HuH-7.5 (cell line): Measurements from ENCODE around the gene ITGAL.
"Not testable (repeated sequence)": the region's sequence is repeated elsewhere in the genome, so short reads cannot be mapped to it uniquely, and the experiment has no call there.

Source experiments
- DNase-seq: peaks from one replicate; pipeline ENCODE4 v3.0.0; 2011; ENCODE audit warnings: low spot score

ITGAL gene

DNA sequence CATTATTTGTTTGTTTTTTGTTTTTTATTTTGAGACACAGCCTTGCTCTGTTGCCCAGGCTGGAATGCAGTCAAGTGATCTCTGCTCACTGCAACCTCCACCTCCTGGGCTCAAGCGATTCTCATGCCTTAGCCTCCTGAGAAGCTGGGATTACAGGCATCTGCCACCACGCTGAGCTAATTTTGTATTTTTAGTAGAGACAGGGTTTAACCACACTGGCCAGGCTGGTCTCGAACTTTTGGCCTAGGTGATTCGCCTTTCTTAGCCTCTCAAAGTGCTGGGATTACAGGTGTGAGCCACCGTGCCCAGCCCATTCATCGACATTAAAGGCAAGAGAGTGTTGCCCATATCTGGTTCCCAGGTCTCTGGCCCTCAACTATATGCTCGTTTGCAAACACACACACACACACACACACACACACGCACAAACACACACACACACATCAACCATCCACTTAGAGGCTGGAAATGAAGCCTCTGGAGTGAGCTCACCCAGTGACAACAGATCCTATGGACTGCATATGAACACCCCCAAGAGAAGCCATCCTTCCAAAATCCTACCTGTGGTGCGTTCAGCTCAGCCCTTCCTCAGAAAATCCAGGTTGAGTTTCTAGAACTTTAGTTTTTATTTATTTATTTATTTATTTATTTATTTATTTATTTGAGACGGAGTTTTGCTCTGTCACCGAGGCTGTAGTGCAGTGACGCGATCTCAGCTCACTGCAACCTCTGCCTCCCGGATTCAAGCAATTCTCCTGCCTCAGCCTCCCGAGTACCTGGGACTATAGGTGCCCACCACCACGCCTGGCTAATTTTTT lies 14.6 kb upstream of the ITGAL start:
- DNase-seq: no peak

DNA sequence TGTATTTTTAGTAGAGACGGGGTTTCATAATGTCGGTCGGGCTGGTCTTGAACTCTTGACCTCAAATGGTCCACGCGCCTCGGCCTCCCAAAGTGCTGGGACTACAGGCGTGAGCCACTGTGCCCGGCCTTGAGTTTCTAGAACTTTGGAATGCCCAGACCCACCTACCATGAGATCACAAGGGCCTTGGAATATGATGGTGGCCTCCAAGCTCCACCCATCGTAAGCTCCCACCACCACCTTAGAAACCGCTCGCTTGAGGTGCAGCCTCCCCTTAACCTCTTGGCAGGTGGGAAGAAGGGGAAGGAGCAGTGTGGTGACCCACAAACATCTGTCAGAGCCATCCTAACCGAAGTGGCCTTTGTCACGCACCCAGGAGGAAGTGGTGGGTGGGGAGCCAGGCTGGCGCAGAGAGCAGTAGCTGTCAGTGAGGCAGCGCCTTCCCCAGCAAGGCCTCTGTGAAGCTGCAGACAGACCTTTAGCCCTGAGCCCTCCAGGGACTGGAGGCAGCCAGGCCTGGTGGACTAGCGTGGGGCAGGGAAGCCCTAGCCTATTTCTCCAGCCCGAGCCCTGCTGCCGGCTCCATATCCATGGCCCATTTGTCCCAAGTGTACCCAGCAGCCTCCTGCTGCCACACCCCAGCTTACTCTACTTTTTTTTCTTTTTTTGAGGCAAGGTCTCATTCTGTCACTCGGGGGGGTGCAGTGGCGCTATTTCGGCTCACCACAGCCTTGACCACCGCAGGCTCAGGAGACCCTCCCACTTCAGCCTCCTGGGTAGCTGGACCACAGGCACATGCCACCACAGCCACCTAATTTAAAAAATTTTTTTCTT lies 13.8 kb upstream of the ITGAL start:
- DNase-seq: no peak

- DNase-seq: no peak
These were observed 13.1 kb upstream of the ITGAL start for GRCh38 chr16:30459456-30459855.

DNA sequence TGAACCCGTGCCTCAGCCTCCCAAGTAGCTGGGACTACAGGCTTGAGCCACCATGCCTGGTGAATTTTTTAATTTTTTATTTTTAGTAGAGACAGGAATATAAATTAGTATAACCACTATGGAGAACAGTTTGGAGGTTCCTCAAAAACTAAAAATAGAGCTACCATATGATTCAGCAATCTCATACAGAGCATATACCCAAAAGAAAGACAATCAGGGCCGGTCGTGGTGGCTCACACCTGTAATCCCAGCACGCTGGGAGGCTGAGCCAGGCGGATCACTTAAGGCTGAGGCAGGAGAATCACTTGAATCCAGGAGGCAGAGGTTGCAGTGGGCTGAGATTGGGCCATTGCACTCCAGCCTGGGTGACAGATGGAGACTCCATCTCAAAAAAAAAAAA lies 11.1 kb upstream of the ITGAL start:
- DNase-seq: not testable (repeated sequence)

GRCh38 chr16:30464078-30464477 lies 8.5 kb upstream of the ITGAL start:
- DNase-seq: no peak

DNA sequence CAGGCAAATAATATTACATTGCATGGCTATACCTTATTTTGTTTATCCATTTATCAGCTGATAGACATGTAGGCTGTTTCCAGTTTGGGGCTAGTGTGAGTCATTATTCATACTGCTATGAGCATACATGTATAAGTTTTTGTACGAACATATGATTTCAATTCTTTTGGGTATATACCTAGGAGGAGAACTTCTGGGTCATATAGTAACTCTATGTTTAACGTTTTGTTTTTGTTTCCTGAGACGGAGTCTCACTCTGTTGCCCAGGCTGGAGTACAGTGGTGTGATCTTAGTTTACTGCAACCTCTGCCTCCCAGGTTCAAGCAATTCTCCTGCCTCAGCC lies 2.4 kb upstream of the ITGAL start:
- no peak for DNase-seq

DNA sequence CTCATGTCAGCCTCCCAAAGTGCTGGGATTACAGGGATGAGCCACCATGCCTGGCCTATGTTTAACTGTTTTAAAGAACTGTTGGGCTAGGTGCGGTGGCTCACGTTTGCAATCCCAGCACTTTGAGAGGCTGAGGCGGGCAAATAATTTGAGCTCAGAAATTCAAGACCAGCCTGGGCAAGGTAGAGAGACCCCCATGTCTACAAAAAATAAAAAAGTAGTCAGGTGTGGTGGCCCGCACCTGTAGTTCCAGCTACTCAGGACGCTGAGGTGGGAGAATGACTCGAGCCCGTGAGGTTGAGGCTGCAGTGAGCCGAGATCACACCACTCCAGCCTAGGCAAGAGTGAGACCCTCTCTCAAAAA lies 1.9 kb upstream of the ITGAL start:
- no peak for DNase-seq

- no peak for DNase-seq
These were observed 910 bp downstream of the ITGAL start for GRCh38 chr16:30473231-30474073.

GRCh38 chr16:30474074-30474452 lies 1.5 kb downstream of the ITGAL start:
- DNase-seq: no peak

GRCh38 chr16:30474684-30475083 lies 2.1 kb downstream of the ITGAL start:
- no peak for DNase-seq

DNA sequence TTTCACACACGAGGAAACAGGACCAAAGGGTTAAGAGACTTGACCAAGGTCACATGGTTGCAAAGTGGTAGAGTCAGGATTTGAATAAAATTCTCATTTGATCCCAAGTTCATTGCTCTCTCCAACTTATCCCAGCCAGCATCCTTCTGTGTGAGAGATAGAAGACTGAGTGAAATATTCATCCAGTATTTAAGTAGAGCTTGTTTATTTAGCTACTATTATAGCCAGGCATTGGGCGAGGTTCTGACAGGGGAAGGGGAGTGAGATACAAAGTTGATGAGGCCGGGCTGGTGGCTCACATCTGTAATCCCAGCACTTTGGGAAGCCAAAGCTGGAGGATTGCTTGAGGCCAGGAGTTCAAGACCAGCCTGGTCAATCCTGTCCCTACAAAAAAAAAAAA lies 4.4 kb downstream of the ITGAL start:
- DNase-seq: no peak

DNA sequence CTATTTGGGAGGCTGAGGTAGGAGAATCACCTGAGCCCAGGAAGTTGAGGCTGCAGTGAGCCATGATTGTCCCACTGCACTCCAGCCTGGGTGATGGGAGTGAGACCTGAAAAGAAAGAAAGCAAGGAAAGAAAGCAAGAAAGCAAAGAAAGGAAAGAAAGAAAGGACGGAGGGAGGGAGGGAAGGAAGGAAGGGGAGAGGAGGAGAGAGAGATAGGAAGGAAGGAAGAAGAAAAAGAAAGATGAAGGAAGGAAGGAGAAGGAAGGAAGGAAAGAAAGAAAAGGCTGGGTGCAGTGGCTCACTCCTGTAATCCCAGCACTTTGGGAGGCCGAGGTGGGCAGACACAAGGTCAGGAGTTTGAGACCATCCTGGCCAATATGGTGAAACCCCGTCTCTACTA lies 5.2 kb downstream of the ITGAL start:
- not testable (repeated sequence) for DNase-seq

DNA sequence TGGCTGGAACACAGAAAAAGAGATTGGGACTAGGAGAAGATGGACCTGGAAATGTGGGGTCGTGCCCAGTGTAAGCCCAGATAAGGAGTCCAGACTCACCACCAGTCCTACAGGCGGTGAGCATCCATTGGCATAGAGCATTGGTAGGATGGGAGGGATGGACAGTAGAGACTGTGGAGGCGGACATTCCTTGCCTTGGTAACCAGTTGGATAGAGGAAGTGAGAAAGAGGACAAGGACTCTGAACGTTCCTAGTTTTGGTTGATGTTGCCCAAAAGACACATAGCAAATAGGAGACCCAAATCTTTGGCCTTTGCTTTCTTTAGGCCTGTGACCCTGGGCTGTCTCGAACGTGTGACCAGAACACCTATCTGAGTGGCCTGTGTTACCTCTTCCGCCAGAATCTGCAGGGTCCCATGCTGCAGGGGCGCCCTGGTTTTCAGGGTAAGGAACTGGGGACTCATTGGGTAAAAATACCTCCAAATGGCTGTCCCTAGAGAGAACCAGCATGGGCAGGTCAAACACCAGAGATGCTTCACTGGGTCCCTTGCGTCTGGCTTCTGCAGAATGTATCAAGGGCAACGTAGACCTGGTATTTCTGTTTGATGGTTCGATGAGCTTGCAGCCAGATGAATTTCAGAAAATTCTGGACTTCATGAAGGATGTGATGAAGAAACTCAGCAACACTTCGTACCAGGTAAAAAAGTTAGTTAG lies 6.4 kb downstream of the ITGAL start:
- DNase-seq: no peak

GRCh38 chr16:30481381-30481780 lies 8.8 kb downstream of the ITGAL start:
- DNase-seq: no peak

- no peak for DNase-seq
These were observed 9.8 kb downstream of the ITGAL start for GRCh38 chr16:30482366-30482765.

- DNase-seq: no peak
These were observed 12.3 kb downstream of the ITGAL start for GRCh38 chr16:30484887-30485286.

- DNase-seq: no peak
These were observed 13.4 kb downstream of the ITGAL start for GRCh38 chr16:30485818-30486436.

- DNase-seq: peak; percentile 41
These were observed 16.4 kb downstream of the ITGAL start for GRCh38 chr16:30488764-30489605.

DNA sequence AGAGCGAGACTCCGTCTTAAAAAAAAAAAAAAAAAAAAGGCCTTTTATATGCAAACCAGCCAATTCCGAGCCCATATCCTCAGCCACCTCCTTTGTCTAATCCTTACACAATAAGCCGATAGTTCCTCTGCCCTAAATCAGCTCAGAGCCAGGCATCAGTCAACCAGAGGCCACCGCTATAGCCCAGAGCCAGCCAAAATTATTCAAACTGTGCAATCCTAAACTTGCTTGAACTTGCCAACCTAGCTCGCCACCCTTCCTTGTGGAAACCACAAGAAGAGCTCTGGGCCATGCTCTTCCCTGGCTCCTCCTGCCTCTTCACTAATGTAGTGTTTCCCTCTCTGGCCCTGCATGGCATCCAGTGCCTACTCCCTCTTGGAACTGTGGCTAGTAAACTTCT lies 17.7 kb downstream of the ITGAL start:
- no peak for DNase-seq

DNA sequence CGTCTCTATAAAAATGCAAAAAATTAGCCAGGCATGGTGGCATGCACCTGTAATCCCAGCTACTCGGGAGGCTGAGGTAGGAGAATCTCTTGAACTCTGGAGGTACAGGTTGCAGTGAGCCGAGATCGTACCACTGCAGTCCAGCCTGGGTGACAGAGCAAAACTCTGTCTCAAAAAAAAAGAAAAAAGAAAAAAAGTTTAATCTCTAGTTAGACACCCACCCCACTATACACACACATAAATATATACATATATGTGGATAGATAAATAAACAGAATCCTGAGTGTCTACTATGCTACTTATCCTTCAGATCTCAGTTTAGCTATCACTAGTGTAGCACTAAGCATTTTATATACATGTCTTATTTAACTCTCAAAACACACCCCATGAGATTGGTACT lies 18.7 kb downstream of the ITGAL start:
- no peak for DNase-seq
